Measurements from ENCODE around the gene SNX22. TPM values are rescaled to one million over a fixed set of nuclear protein-coding genes. Genes with fewer than 3 reads are reported as not detected.
"Not testable (repeated sequence)": the region's sequence is repeated elsewhere in the genome, so short reads cannot be mapped to it uniquely, and the experiment has no call there.

The SNX22 gene
- 2.7 TPM for polyA plus RNA-seq
- long read RNA-seq, donor 1, partial matches to known transcripts, result 49 of 318 reads
- long read RNA-seq, donor 1, other reads (novel, unspliced or antisense), result 269 of 318 reads
- long read RNA-seq, donor 2, result 0 reads
- long read RNA-seq, donor 3, result 0 reads
- long read RNA-seq, donor 4, partial matches to known transcripts, result 6 of 67 reads
- long read RNA-seq, donor 4, other reads (novel, unspliced or antisense), result 61 of 67 reads
- long read RNA-seq, donor 5, partial matches to known transcripts, result 0 of 1 reads
- long read RNA-seq, donor 5, other reads (novel, unspliced or antisense), result 0 of 1 reads
- long read RNA-seq, donor 6, partial matches to known transcripts, result 316 of 889 reads
- long read RNA-seq, donor 6, other reads (novel, unspliced or antisense), result 573 of 889 reads
- long read RNA-seq, donor 7, partial matches to known transcripts, result 91 of 416 reads
- long read RNA-seq, donor 7, other reads (novel, unspliced or antisense), result 325 of 416 reads
- long read RNA-seq, donor 8, partial matches to known transcripts, result 138 of 733 reads
- long read RNA-seq, donor 8, other reads (novel, unspliced or antisense), result 595 of 733 reads
- long read RNA-seq, donor 9, result 0 reads
- long read RNA-seq, donor 10, result 0 reads
- long read RNA-seq, donor 11, partial matches to known transcripts, result 542 of 566 reads
- long read RNA-seq, donor 11, other reads (novel, unspliced or antisense), result 22 of 566 reads

- DNase-seq, result peak in 1 of 2 donors; percentile 41
- no peak within 1 kb of the TSS for H3K27ac ChIP-seq (ENCODE audit: low read length)
- WGBS (ENCODE audit: insufficient coverage, low lambda C conversion rate), result no CpG with 5 or more reads among the region's 83 CpGs
- peaks cover 24% of the 10 kb centered on the region for H3K36me3 ChIP-seq (ENCODE audit: control insufficient read depth, insufficient read depth, low read length)
- peak within 1 kb of the TSS; percentile 44 for H3K4me3 ChIP-seq (ENCODE audit: low read length)
- H3K27me3 ChIP-seq (ENCODE audit: control insufficient read depth, insufficient read depth, low read length), result peaks cover 21% of the 10 kb centered on the region
- peaks cover 12% of the 10 kb centered on the region for H3K4me1 ChIP-seq (ENCODE audit: control insufficient read depth, insufficient read depth, low read length)
- peaks cover 3% of the 10 kb centered on the region for H3K9me3 ChIP-seq (ENCODE audit: control insufficient read depth, low read depth, low read length)
Measured at GRCh38 chr15:64151727-64152506, at the start of gene SNX22. TSS of gene SNX22 (plus strand) at chr15:64151731. CDS start at chr15:64151776, 45 bp downstream.

- Histone ChIP-seq H3K4me1 (ENCODE audit: control insufficient read depth, insufficient read depth, low read length) (peaks cover 2% of the 10 kb centered on the region), H3K27ac (ENCODE audit: low read length) (no peak overlapping the region), H3K9me3 (ENCODE audit: control insufficient read depth, low read depth, low read length) (no peaks in the 10 kb centered on the region), H3K36me3 (ENCODE audit: control insufficient read depth, insufficient read depth, low read length) (no peaks in the 10 kb centered on the region), H3K4me3 (ENCODE audit: low read length) (no peak overlapping the region), H3K27me3 (ENCODE audit: control insufficient read depth, insufficient read depth, low read length) (no peaks in the 10 kb centered on the region)
- WGBS (ENCODE audit: insufficient coverage, low lambda C conversion rate), result no CpG with 5 or more reads among the region's 2 CpGs
- no peak for DNase-seq
Measured at GRCh38 chr15:64102497-64102896, 49.0 kb upstream of the SNX22 start.

- DNase-seq, result peak in 1 of 2 donors; percentile 40
- Histone ChIP-seq H3K9me3 (ENCODE audit: control insufficient read depth, low read depth, low read length) (no peaks in the 10 kb centered on the region), H3K4me3 (ENCODE audit: low read length) (no peak overlapping the region), H3K27me3 (ENCODE audit: control insufficient read depth, insufficient read depth, low read length) (no peaks in the 10 kb centered on the region), H3K36me3 (ENCODE audit: control insufficient read depth, insufficient read depth, low read length) (no peaks in the 10 kb centered on the region), H3K27ac (ENCODE audit: low read length) (peak overlapping the region; percentile 11), H3K4me1 (ENCODE audit: control insufficient read depth, insufficient read depth, low read length) (no peaks in the 10 kb centered on the region)
- 100% methylated on average over 3 of the region's 9 CpGs for WGBS (ENCODE audit: insufficient coverage, low lambda C conversion rate)
Measured at GRCh38 chr15:64105113-64105704, 46.3 kb upstream of the SNX22 start.

- Histone ChIP-seq H3K36me3 (ENCODE audit: control insufficient read depth, insufficient read depth, low read length) (no peaks in the 10 kb centered on the region), H3K27me3 (ENCODE audit: control insufficient read depth, insufficient read depth, low read length) (no peaks in the 10 kb centered on the region), H3K4me1 (ENCODE audit: control insufficient read depth, insufficient read depth, low read length) (peaks cover 11% of the 10 kb centered on the region), H3K27ac (ENCODE audit: low read length) (no peak overlapping the region), H3K4me3 (ENCODE audit: low read length) (no peak overlapping the region), H3K9me3 (ENCODE audit: control insufficient read depth, low read depth, low read length) (no peaks in the 10 kb centered on the region)
- DNase-seq, result no peak
- no CpG with 5 or more reads among the region's 1 CpG for WGBS (ENCODE audit: insufficient coverage, low lambda C conversion rate)
Measured at GRCh38 chr15:64107337-64107736, 44.2 kb upstream of the SNX22 start.

GRCh38 chr15:64110108-64110701, 41.3 kb upstream of the SNX22 start:
- H3K27me3 ChIP-seq (ENCODE audit: control insufficient read depth, insufficient read depth, low read length); H3K9me3 ChIP-seq (ENCODE audit: control insufficient read depth, low read depth, low read length); H3K4me3 ChIP-seq (ENCODE audit: low read length); DNase-seq: not testable (repeated sequence)
- Histone ChIP-seq H3K27ac (ENCODE audit: low read length) (peak overlapping the region; percentile 58), H3K36me3 (ENCODE audit: control insufficient read depth, insufficient read depth, low read length) (peaks cover 19% of the 10 kb centered on the region), H3K4me1 (ENCODE audit: control insufficient read depth, insufficient read depth, low read length) (peaks cover 11% of the 10 kb centered on the region)
- 100% methylated on average over 1 of the region's 4 CpGs for WGBS (ENCODE audit: insufficient coverage, low lambda C conversion rate)

- peaks cover 11% of the 10 kb centered on the region for H3K4me1 ChIP-seq (ENCODE audit: control insufficient read depth, insufficient read depth, low read length)
- DNase-seq, result no peak
- no peaks in the 10 kb centered on the region for H3K9me3 ChIP-seq (ENCODE audit: control insufficient read depth, low read depth, low read length)
- WGBS (ENCODE audit: insufficient coverage, low lambda C conversion rate), result no CpG with 5 or more reads among the region's 3 CpGs
- no peak overlapping the region for H3K4me3 ChIP-seq (ENCODE audit: low read length)
- peak overlapping the region; percentile 58 for H3K27ac ChIP-seq (ENCODE audit: low read length)
- peaks cover 26% of the 10 kb centered on the region for H3K36me3 ChIP-seq (ENCODE audit: control insufficient read depth, insufficient read depth, low read length)
- H3K27me3 ChIP-seq (ENCODE audit: control insufficient read depth, insufficient read depth, low read length), result no peaks in the 10 kb centered on the region
Measured at GRCh38 chr15:64110950-64111678, 40.4 kb upstream of the SNX22 start.

- peak overlapping the region; percentile 58 for H3K27ac ChIP-seq (ENCODE audit: low read length)
- DNase-seq, result peak in 1 of 2 donors; percentile 18
- WGBS (ENCODE audit: insufficient coverage, low lambda C conversion rate), result no CpG with 5 or more reads among the region's 3 CpGs
- H3K36me3 ChIP-seq (ENCODE audit: control insufficient read depth, insufficient read depth, low read length), result peaks cover 32% of the 10 kb centered on the region
- no peak overlapping the region for H3K4me3 ChIP-seq (ENCODE audit: low read length)
- no peaks in the 10 kb centered on the region for H3K27me3 ChIP-seq (ENCODE audit: control insufficient read depth, insufficient read depth, low read length)
- no peaks in the 10 kb centered on the region for H3K9me3 ChIP-seq (ENCODE audit: control insufficient read depth, low read depth, low read length)
- H3K4me1 ChIP-seq (ENCODE audit: control insufficient read depth, insufficient read depth, low read length), result peaks cover 11% of the 10 kb centered on the region
Measured at GRCh38 chr15:64111679-64112050, 39.9 kb upstream of the SNX22 start.

GRCh38 chr15:64112073-64112772, 39.3 kb upstream of the SNX22 start:
- DNase-seq, result peak; percentile 74 to 84
- Histone ChIP-seq H3K36me3 (ENCODE audit: control insufficient read depth, insufficient read depth, low read length) (peaks cover 38% of the 10 kb centered on the region), H3K9me3 (ENCODE audit: control insufficient read depth, low read depth, low read length) (no peaks in the 10 kb centered on the region), H3K4me1 (ENCODE audit: control insufficient read depth, insufficient read depth, low read length) (peaks cover 11% of the 10 kb centered on the region), H3K4me3 (ENCODE audit: low read length) (no peak overlapping the region), H3K27ac (ENCODE audit: low read length) (peak overlapping the region; percentile 58), H3K27me3 (ENCODE audit: control insufficient read depth, insufficient read depth, low read length) (no peaks in the 10 kb centered on the region)
- WGBS (ENCODE audit: insufficient coverage, low lambda C conversion rate), result 47% methylated on average over 3 of the region's 4 CpGs

- no peak for DNase-seq
- H3K9me3 ChIP-seq (ENCODE audit: control insufficient read depth, low read depth, low read length), result no peaks in the 10 kb centered on the region
- H3K4me1 ChIP-seq (ENCODE audit: control insufficient read depth, insufficient read depth, low read length), result peaks cover 13% of the 10 kb centered on the region
- H3K27ac ChIP-seq (ENCODE audit: low read length), result peak overlapping the region; percentile 43
- no peak overlapping the region for H3K4me3 ChIP-seq (ENCODE audit: low read length)
- H3K36me3 ChIP-seq (ENCODE audit: control insufficient read depth, insufficient read depth, low read length), result peaks cover 42% of the 10 kb centered on the region
- 86% methylated on average over 1 of the region's 1 CpG for WGBS (ENCODE audit: insufficient coverage, low lambda C conversion rate)
- H3K27me3 ChIP-seq (ENCODE audit: control insufficient read depth, insufficient read depth, low read length), result no peaks in the 10 kb centered on the region
Measured at GRCh38 chr15:64112904-64113303, 38.6 kb upstream of the SNX22 start.
